CD4-positive, alpha-beta T cell (primary cell): Measurements from ENCODE around the gene STAG3. TPM values are rescaled to one million over a fixed set of nuclear protein-coding genes. Genes with fewer than 3 reads are reported as not detected.
"Not testable (repeated sequence)": the region's sequence is repeated elsewhere in the genome, so short reads cannot be mapped to it uniquely, and the experiment has no call there.

Experiments
- ATAC-seq: fragments of 200-7000 bp; cut with Tn5 transposase; one replicate; pipeline ENCODE4 v1.10.0; 2022; ENCODE audit warnings: mild to moderate bottlenecking; ENCODE audit not compliant: poor library complexity
- CTCF ChIA-PET: fragments of 350-600 bp; sonication (Branson Sonifier 250); formaldehyde crosslinking; loops from one replicate; lab custom pipeline; 2021; ENCODE audit warnings: antibody characterized with exemption, inconsistent platforms; lab: Charles Lee
- POLR2A ChIA-PET: fragments of 350-600 bp; sonication (Branson Sonifier 250); formaldehyde crosslinking; loops from one replicate; lab custom pipeline; 2021; ENCODE audit warnings: antibody characterized with exemption, inconsistent platforms; lab: Charles Lee
- DNase-seq, 14 experiments: peaks; one replicate each; pipeline ENCODE4 v3.0.0-alpha.2; 2013 to 2020; ENCODE audit warnings: mixed read lengths in 2 of 14
- H3K27ac ChIP-seq, 2 donors: one replicate each; pipeline versions ENCODE4 v1.5.1 to v1.7.0; 2013; ENCODE audit warnings: low read length in 2 of 2, low read depth in 1 of 2, mild to moderate bottlenecking in 1 of 2
- H3K27me3 ChIP-seq, 2 experiments: 1 replicate in 1 of 2; 2 replicates in 1 of 2; pipeline versions ENCODE4 v1.6.1 to v1.7.0; 2013; ENCODE audit warnings: low read length in 2 of 2, control low read depth in 1 of 2, mild to moderate bottlenecking in 1 of 2, moderate library complexity in 1 of 2; ENCODE audit not compliant: insufficient read depth in 2 of 2, control insufficient read depth in 1 of 2
- H3K36me3 ChIP-seq: one replicate; pipeline ENCODE4 v1.6.1; 2013; ENCODE audit warnings: low read length, control low read depth; ENCODE audit not compliant: insufficient read depth
- H3K4me1 ChIP-seq: one replicate; pipeline ENCODE4 v1.6.1; 2013; ENCODE audit warnings: low read length, control low read depth; ENCODE audit not compliant: insufficient read depth
- H3K4me3 ChIP-seq: one replicate; pipeline ENCODE4 v1.5.1; 2013; ENCODE audit warnings: mild to moderate bottlenecking, low read length, moderate library complexity
- H3K9me3 ChIP-seq, 2 experiments: 1 replicate in 1 of 2; 2 replicates in 1 of 2; pipeline versions ENCODE4 v1.6.1 to v1.7.0; 2013; ENCODE audit warnings: low read length in 2 of 2, mild to moderate bottlenecking in 2 of 2, control low read depth in 1 of 2, moderate library complexity in 1 of 2; ENCODE audit not compliant: control insufficient read depth in 1 of 2, insufficient read depth in 1 of 2
- H3K27ac Mint-ChIP-seq: one replicate; pipeline ENCODE4 v1.8.0; 2020; ENCODE audit warnings: mixed read lengths
- H3K27me3 Mint-ChIP-seq: one replicate; pipeline ENCODE4 v1.8.0; 2021; ENCODE audit warnings: mixed read lengths
- H3K36me3 Mint-ChIP-seq: one replicate; pipeline ENCODE4 v1.8.0; 2021; ENCODE audit warnings: low read depth, mixed read lengths
- H3K4me1 Mint-ChIP-seq: one replicate; pipeline ENCODE4 v1.8.0; 2021; ENCODE audit warnings: low read depth, mixed read lengths
- H3K4me3 Mint-ChIP-seq: one replicate; pipeline ENCODE4 v1.8.0; 2020; ENCODE audit warnings: mild to moderate bottlenecking, mixed read lengths
- H3K9me3 Mint-ChIP-seq: one replicate; pipeline ENCODE4 v1.8.0; 2020; ENCODE audit warnings: mixed read lengths
- intact Hi-C, 2 experiments: fragments of 100-400 bp; cut with DNase I in 1 of 2; cut with micrococcal nuclease in 1 of 2; formaldehyde crosslinking; loops; one replicate each; pipeline versions ENCODE4 v1.15.1 to v1.9.0; 2023 to 2025; cut with DNase I, micrococcal nuclease
- total RNA-seq, 174 experiments: library from RNA in 2 of 174; stranded (reverse) in 2 of 174; gene quantifications; one replicate each; pipeline ENCODE4 v1.2.3 and lab custom pipeline; 2021 to 2026
- TF ChIP-seq, protein P1 (sequence below): fragments of 200-600 bp; IDR thresholded peaks from one replicate; pipeline ENCODE4 v1.8.0; 2022; ENCODE audit warnings: antibody characterized with exemption, mild to moderate bottlenecking

STAG3 gene
- total RNA-seq, 2 experiments from 2014 or later = 4.0 to 5.5 TPM

DNA sequence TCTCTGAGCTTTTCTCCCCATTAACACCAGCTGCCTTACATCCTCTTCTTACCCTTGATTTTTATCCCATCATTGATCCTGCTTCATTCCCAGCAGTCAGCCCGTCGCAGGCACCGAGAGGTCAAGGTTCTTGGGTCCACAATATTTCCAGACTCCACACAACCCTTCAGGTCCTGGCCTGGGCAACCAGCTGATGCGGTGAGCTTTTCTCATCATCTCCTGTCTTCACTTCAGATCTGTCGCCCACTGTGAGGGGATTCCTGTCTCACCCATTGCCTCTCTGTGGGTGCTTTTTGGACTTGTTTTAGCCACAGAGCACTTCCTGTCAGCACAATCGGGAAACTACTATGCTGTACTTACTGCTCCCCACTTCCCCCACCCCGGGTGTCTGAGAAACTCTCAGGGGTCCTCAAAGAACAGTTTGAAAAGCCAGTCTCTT lies 33.6 kb downstream of the STAG3 start:
- Histone ChIP-seq H3K4me3 (no peak overlapping the region), H3K9me3 (no peaks in the 10 kb centered on the region), H3K27ac (peak overlapping the region in 1 of 2 donors; percentile 14), H3K36me3 (no peaks in the 10 kb centered on the region), H3K4me1 (peaks cover 45% of the 10 kb centered on the region), H3K27me3 (no peaks in the 10 kb centered on the region)
- TF ChIP-seq, protein P1, sequence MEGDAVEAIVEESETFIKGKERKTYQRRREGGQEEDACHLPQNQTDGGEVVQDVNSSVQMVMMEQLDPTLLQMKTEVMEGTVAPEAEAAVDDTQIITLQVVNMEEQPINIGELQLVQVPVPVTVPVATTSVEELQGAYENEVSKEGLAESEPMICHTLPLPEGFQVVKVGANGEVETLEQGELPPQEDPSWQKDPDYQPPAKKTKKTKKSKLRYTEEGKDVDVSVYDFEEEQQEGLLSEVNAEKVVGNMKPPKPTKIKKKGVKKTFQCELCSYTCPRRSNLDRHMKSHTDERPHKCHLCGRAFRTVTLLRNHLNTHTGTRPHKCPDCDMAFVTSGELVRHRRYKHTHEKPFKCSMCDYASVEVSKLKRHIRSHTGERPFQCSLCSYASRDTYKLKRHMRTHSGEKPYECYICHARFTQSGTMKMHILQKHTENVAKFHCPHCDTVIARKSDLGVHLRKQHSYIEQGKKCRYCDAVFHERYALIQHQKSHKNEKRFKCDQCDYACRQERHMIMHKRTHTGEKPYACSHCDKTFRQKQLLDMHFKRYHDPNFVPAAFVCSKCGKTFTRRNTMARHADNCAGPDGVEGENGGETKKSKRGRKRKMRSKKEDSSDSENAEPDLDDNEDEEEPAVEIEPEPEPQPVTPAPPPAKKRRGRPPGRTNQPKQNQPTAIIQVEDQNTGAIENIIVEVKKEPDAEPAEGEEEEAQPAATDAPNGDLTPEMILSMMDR = no peak
- peak overlapping the region; percentile 36 for H3K4me3 Mint-ChIP-seq
- intact Hi-C loops = loop anchor here (2.0 to 10.0 kb wide), 2 partner anchors 17 to 47 kb away; partner anchors contain the start of gene GAL3ST4 (in 1 of the 2)
- CTCF ChIA-PET = interaction anchor here (1.0 kb wide), 1 partner anchor 79 kb away, joined by 4 read pairs; no protein-coding TSS in a partner anchor
- no peaks in the 10 kb centered on the region for H3K9me3 Mint-ChIP-seq
- DNase-seq = peak in 5 of 14 experiments; percentile 31 to 79 (median 68)
- H3K27ac Mint-ChIP-seq = peak overlapping the region; percentile 82
- H3K36me3 Mint-ChIP-seq = no peaks in the 10 kb centered on the region
- H3K4me1 Mint-ChIP-seq = peaks cover 57% of the 10 kb centered on the region
- H3K27me3 Mint-ChIP-seq = no peaks in the 10 kb centered on the region
- peak; percentile 80 for ATAC-seq
- POLR2A ChIA-PET = interaction anchor here (0.8 to 1.6 kb wide), 6 partner anchors 21 to 85 kb away, joined by 3 to 10 read pairs (median 4); partner anchors contain the start of genes LAMTOR4 and MBLAC1

DNA sequence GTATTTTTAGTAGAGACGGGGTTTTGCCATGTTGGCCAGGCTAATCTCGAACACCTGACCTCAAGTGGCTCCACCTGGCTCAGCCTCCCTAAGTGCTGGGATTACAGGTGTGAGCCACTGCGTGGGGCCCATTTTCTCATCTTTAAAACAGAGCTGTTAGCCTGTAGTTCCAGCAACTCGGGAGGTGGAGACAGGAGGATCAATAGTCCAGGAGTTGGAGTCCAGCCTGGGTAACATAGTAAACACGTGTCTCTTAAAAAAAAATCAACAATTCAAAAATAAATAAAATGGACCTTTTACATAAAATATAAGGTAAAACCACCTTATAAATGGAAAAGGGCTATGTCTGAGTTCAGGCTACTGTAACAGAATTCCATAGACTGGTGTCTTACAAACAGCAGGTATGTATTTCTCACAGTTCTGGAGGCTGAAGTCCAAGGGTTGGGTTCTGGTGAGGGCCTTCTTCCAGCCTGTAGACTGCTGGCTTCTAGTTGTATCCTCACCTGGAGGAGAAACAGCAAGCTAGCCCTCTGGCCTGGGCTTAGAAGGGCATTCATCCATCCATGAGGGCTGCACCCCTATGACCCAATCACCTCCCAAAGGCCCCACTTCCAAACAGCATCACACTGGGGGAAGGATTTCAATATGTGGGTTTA lies 35.0 kb downstream of the STAG3 start:
- Mint-ChIP-seq H3K4me3 (no peak overlapping the region), H3K27ac (peak overlapping the region; percentile 82)

DNA sequence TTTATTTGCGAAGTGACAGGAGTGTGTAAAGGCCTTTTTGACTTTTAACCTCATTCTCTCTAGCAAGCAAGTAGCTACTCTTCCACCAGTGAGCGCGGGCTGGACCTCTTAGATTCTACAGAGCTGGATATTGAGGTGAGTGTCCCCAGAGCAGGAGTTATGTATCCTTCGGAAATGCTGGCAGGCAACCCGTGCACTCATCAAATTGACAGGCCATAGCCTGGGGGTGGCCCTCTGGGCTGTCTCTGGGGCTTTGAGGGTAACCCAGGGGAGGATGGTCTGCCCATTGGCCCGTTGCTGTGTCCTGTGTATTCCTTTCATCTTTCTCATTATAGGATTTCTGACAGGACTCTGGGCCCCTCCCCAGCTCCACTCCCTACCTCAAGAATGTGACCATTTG lies 36.0 kb downstream of the STAG3 start:
- peak overlapping the region; percentile 67 for H3K27ac Mint-ChIP-seq
- H3K27ac ChIP-seq = no peak overlapping the region

More for the DNA sequence above, 35.0 kb downstream of the STAG3 start:
- no peaks in the 10 kb centered on the region for H3K9me3 Mint-ChIP-seq
- ATAC-seq (no peak), DNase-seq (no peak)
- peaks cover 56% of the 10 kb centered on the region for H3K4me1 ChIP-seq
- POLR2A ChIA-PET = no interaction called here
- CTCF ChIA-PET = interaction anchor here (1.4 kb wide), 1 partner anchor 80 kb away, joined by 4 read pairs; no protein-coding TSS in a partner anchor
- no peak overlapping the region for H3K4me3 ChIP-seq
- H3K27me3 Mint-ChIP-seq = no peaks in the 10 kb centered on the region
- intact Hi-C loops = loop anchor here in 1 of 2 experiments (10.0 kb wide), 1 partner anchor 48 kb away; the partner anchor contains the start of gene GAL3ST4
- no peaks in the 10 kb centered on the region for H3K9me3 ChIP-seq
- TF ChIP-seq, protein P1 = no peak
- H3K36me3 Mint-ChIP-seq = no peaks in the 10 kb centered on the region
- no peaks in the 10 kb centered on the region for H3K27me3 ChIP-seq
- peaks cover 64% of the 10 kb centered on the region for H3K4me1 Mint-ChIP-seq
- no peaks in the 10 kb centered on the region for H3K36me3 ChIP-seq
- H3K27ac ChIP-seq = no peak overlapping the region

DNA sequence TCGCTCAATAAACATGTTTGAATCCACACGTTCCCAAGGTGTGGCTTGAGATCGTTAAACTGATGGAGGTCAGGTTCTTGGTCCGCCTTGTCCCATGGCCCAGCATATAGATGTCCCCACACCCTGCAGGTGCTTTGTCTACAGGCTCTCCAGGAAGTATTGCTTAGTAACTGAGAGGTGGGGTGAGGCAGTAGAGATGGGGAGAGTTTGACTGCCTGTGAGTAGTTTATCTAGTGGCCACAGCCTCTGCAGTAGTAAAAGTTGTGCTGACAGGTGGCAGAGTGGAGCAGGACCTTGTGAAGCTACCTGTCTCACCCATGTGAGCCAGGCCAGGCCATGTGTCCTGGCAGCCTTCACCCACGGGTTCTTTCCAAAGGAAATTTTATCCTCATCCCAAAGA lies 36.6 kb downstream of the STAG3 start:
- peak in 4 of 14 experiments; percentile 31 to 38 (median 34) for DNase-seq
- ChIA-PET CTCF (interaction anchor here (1.3 kb wide), 1 partner anchor 24 kb away, joined by 5 read pairs; no protein-coding TSS in a partner anchor), POLR2A (interaction anchor here (1.4 kb wide), 1 partner anchor 88 kb away, joined by 4 read pairs; no protein-coding TSS in a partner anchor)
- H3K27ac Mint-ChIP-seq = peak overlapping the region; percentile 70
- H3K27me3 ChIP-seq, H3K9me3 Mint-ChIP-seq, H3K27ac ChIP-seq, ATAC-seq, H3K4me3 ChIP-seq, H3K36me3 Mint-ChIP-seq, H3K9me3 ChIP-seq, H3K27me3 Mint-ChIP-seq, H3K36me3 ChIP-seq, H3K4me3 Mint-ChIP-seq: not testable (repeated sequence)
- H3K4me1 ChIP-seq = peaks cover 58% of the 10 kb centered on the region
- H3K4me1 Mint-ChIP-seq = peaks cover 62% of the 10 kb centered on the region
- intact Hi-C loops = loop anchor here (2.0 to 10.0 kb wide), 2 partner anchors 50 to 230 kb away; partner anchors contain the start of gene GAL3ST4 (in 1 of the 2)

More for the DNA sequence above, 36.0 kb downstream of the STAG3 start:
- no peak overlapping the region for H3K4me3 Mint-ChIP-seq
- H3K9me3 Mint-ChIP-seq = no peaks in the 10 kb centered on the region
- H3K27me3 ChIP-seq = no peaks in the 10 kb centered on the region
- intact Hi-C loops = loop anchor here (2.0 to 10.0 kb wide), 2 partner anchors 49 to 229 kb away; partner anchors contain the start of gene GAL3ST4 (in 1 of the 2)
- POLR2A ChIA-PET = no interaction called here
- DNase-seq = no peak
- H3K36me3 ChIP-seq = no peaks in the 10 kb centered on the region
- H3K36me3 Mint-ChIP-seq = no peaks in the 10 kb centered on the region
- peaks cover 62% of the 10 kb centered on the region for H3K4me1 Mint-ChIP-seq
- H3K4me3 ChIP-seq = no peak overlapping the region
- ATAC-seq = no peak
- TF ChIP-seq, protein P1 = no peak
- CTCF ChIA-PET = no interaction called here
- peaks cover 58% of the 10 kb centered on the region for H3K4me1 ChIP-seq
- H3K9me3 ChIP-seq = no peaks in the 10 kb centered on the region
- no peaks in the 10 kb centered on the region for H3K27me3 Mint-ChIP-seq
